Fibroblast of mammary gland (primary cell): Measurements from ENCODE around the gene COL16A1.
A peak's percentile ranks its signal among the peaks of the same experiment; 100 is the strongest.

Experiments
- DNase-seq: peaks from one replicate; pipeline ENCODE4 v3.0.0-alpha.2; 2010; ENCODE audit warnings: low read depth
- H3K4me3 ChIP-seq: 2 replicates; pipeline ENCODE4 v1.5.1; 2011; ENCODE audit warnings: low read depth, mild to moderate bottlenecking, low read length, moderate library complexity; ENCODE audit not compliant: control insufficient read depth
- TF ChIP-seq, protein P1 (sequence below): conservative IDR thresholded peaks from 2 replicates; pipeline ENCODE4 v1.5.1; 2011; ENCODE audit warnings: low read depth, low read length, inconsistent platforms; ENCODE audit not compliant: control insufficient read depth, insufficient read depth

Gene COL16A1

GRCh38 chr1:31703431-31704270, at the start of gene COL16A1:
TSS of gene COL16A1 (minus strand) at chr1:31704017. CDS start at chr1:31702193, 1,824 bp downstream.
- peak; percentile 67 for DNase-seq
- peak within 1 kb of the TSS; percentile 82 for H3K4me3 ChIP-seq

DNA sequence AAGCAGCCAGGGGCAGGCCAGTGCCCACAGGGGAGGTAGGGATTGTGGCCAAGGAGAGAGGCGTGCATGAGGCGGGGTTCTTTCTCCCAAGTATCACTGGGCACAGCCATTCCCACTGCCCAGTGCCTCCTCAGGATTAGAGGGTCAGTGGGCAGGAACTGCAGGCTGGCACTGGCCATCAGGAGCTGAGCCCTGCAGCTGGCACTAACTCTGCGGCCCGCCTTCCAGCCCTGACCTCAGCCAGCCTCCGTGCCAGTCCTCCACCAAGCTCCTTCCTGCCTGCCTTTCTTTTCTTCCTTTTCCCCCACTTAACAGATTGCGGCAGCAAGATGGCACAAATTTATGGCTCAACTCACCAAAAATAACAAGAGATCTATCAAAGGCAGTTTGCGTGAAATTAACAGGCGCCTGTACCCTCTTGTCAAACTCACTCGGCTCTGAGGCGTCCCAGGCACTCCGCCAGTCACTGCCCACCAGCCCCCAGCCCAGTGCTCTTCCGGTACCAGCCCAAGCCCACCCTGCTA, 49.2 kb upstream of the COL16A1 start:
- no peak for DNase-seq
- no peak overlapping the region for H3K4me3 ChIP-seq
- TF ChIP-seq, protein P1, sequence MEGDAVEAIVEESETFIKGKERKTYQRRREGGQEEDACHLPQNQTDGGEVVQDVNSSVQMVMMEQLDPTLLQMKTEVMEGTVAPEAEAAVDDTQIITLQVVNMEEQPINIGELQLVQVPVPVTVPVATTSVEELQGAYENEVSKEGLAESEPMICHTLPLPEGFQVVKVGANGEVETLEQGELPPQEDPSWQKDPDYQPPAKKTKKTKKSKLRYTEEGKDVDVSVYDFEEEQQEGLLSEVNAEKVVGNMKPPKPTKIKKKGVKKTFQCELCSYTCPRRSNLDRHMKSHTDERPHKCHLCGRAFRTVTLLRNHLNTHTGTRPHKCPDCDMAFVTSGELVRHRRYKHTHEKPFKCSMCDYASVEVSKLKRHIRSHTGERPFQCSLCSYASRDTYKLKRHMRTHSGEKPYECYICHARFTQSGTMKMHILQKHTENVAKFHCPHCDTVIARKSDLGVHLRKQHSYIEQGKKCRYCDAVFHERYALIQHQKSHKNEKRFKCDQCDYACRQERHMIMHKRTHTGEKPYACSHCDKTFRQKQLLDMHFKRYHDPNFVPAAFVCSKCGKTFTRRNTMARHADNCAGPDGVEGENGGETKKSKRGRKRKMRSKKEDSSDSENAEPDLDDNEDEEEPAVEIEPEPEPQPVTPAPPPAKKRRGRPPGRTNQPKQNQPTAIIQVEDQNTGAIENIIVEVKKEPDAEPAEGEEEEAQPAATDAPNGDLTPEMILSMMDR = no peak

More at GRCh38 chr1:31703431-31704270, at the start of gene COL16A1:
- TF ChIP-seq, protein P1 = no peak

- TF ChIP-seq, protein P1 = no peak
- DNase-seq = no peak
- no peak overlapping the region for H3K4me3 ChIP-seq
Observed at GRCh38 chr1:31752258-31752657, 48.4 kb upstream of the COL16A1 start.

- TF ChIP-seq, protein P1 = no peak
- H3K4me3 ChIP-seq = no peak overlapping the region
- no peak for DNase-seq
Observed at GRCh38 chr1:31751822-31752241, 48.0 kb upstream of the COL16A1 start.

DNA sequence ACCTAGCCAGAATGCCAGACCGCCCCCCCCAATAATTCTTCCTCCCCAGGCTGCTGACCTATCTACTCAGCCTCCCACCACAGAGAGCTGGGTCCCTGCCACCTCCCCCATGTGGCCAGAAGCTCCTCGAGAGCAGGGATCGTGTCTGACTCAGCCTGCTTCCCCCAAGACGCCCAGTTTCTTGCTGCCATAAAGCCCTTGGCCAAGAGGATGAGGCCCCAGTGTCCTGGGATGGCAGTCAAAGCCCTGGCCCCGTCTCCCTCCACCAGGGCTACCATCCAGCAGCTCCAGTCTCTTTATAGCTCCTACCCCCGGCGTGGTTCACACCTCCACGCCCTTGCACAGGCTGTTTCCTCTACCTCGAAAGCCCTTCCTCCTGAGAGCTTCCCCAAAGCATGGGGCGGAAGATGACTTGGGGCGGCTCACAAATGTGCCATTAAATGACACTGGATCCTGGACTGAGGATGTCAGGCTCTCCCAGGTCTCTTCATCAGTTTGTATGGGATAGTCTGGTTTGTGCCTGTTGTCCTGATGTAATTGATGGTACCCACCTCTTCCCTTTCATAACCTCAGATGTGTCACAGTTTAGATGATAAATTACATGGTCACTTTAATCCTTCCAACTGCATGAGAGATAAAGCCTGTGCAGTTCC, 47.2 kb upstream of the COL16A1 start:
- TF ChIP-seq, protein P1 = no peak
- peak; percentile 78 for DNase-seq
- no peak overlapping the region for H3K4me3 ChIP-seq

DNA sequence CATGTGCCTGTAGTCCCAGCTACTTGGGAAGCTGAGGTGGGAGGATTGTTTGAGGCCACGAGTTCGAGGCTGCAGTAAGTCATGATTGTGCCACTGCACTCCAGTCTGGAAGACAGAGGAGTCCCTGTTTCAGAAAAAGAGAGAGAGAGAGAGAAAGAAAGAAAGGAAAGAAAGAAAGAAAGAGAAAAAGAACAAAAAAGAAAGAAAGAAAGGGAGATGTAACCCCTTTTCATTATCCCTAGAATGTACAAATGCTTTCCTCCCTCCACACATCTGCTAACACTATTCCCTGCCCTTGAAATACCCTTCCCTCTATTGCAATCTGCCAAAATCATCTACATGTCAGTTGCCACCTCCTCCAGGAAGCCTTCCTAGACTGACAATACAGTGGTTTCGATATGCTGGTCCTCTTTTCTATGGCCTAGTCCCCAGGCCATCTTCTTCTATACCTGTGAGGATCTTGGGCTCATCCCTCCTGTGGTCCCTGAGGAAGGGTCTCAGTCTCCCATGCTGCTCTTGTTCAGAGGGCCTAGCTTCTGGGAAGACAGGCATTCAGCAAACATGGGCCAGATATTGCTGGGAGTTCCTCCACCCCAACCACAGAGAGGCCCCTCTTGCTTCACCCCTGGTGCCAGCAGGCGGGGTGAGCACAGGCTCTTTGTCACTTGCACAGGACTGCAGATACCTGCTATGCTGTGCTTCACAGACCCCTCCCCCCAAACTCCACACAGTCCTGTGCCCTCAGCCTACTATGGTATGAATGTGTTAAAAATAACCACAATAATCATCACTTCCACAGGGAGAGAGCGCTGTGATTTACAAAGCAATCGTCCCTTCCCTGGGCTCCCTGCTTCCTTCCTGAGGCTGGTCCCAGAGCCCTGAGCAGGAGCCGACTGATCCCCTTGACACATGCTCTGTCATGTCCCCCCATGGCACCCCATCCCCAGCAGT, 46.2 kb upstream of the COL16A1 start:
- TF ChIP-seq, protein P1 = no peak
- no peak overlapping the region for H3K4me3 ChIP-seq
- DNase-seq = no peak
